ENCODE measurements around the gene PRKG1.

PRKG1 gene

DNA sequence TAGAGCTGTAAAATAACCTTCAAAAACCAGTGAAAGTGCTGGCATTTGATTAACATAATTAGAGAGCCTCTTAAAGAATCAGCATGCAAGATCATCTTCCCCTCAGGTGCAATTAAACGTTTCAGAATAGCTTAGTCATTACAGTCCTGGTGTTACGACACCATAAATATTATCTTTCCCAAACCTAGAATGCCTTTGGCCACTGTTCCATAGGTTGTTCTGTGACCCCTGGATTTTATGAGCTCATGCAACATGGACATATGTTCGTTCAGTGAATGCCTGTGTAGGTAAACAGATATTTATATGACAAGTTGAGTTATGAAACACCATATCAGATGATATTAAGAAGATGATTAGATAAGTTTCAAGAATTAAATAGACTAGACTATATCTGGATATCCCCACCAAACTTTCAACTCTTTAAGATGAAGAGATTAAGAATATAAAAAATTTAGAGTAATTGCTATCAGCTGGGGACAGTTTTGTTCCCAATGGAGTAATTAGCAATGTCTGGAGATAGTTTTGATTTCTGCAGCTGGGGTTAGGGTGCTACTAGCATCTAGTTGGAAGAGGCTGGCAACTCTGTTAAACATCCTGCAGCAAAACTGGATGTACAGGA, 976.3 kb downstream of the PRKG1 start:
- Histone ChIP-seq H3K4me1 (ENCODE audit: control insufficient read depth, low read length) (no peaks in the 10 kb centered on the region), H3K27ac (ENCODE audit: low read depth, low read length) (no peak overlapping the region), H3K79me2 (ENCODE audit: control insufficient read depth, low read length) (no peaks in the 10 kb centered on the region), H3K27me3 (ENCODE audit: control insufficient read depth, low read length) (no peaks in the 10 kb centered on the region), H3F3A (ENCODE audit: control insufficient read depth, insufficient read depth) (no peaks in the 10 kb centered on the region), H3K4me3 (ENCODE audit: low read length) (no peak overlapping the region), H3K9me3 (ENCODE audit: control insufficient read depth, insufficient read depth, low read length) (no peaks in the 10 kb centered on the region), H4K20me1 (ENCODE audit: control insufficient read depth, insufficient read depth, low read depth, low read length) (no peaks in the 10 kb centered on the region), H3K9me2 (replicated peaks; ENCODE audit: control insufficient read depth, low read length) (no peaks in the 10 kb centered on the region), H3K36me3 (ENCODE audit: control insufficient read depth, low read length) (no peaks in the 10 kb centered on the region), H3K4me2 (ENCODE audit: low read length) (no peak overlapping the region)
- TF ChIP-seq, protein P1, sequence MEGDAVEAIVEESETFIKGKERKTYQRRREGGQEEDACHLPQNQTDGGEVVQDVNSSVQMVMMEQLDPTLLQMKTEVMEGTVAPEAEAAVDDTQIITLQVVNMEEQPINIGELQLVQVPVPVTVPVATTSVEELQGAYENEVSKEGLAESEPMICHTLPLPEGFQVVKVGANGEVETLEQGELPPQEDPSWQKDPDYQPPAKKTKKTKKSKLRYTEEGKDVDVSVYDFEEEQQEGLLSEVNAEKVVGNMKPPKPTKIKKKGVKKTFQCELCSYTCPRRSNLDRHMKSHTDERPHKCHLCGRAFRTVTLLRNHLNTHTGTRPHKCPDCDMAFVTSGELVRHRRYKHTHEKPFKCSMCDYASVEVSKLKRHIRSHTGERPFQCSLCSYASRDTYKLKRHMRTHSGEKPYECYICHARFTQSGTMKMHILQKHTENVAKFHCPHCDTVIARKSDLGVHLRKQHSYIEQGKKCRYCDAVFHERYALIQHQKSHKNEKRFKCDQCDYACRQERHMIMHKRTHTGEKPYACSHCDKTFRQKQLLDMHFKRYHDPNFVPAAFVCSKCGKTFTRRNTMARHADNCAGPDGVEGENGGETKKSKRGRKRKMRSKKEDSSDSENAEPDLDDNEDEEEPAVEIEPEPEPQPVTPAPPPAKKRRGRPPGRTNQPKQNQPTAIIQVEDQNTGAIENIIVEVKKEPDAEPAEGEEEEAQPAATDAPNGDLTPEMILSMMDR (IDR thresholded peaks at IDR 0.05; ENCODE audit: low read depth, low read length, poor library complexity, severe bottlenecking), result no peak
- no peak for TF ChIP-seq EZH2phosphoT487 (IDR thresholded peaks at IDR 0.05; ENCODE audit: borderline replicate concordance, low read length)

DNA sequence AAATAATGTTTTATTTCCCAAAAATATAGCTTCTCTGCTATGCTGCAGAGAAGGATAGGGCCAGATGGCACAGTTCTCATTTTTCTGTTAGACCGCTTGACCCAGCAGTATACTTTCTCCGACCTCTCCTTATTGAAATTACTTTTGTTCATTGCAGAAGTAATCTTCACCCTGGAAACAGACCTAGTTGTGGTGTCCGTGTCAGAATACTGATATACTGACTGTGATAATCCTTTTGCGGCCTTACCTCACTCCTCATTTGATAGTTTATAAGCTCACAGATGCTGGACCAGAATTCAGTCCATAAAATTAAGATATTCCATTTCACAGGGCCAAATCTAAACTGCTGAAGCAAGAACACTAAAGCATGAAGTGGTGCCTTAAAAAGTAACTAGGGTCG, 979.2 kb downstream of the PRKG1 start:
- H3K9me3 ChIP-seq (ENCODE audit: control insufficient read depth, insufficient read depth, low read length), result no peaks in the 10 kb centered on the region
- H3K4me2 ChIP-seq (ENCODE audit: low read length), result no peak overlapping the region
- H3K4me3 ChIP-seq (ENCODE audit: low read length), result no peak overlapping the region
- H3K36me3 ChIP-seq (ENCODE audit: control insufficient read depth, low read length), result no peaks in the 10 kb centered on the region
- TF ChIP-seq, protein P1 (IDR thresholded peaks at IDR 0.05; ENCODE audit: low read depth, low read length, poor library complexity, severe bottlenecking), result no peak
- no peak for TF ChIP-seq EZH2phosphoT487 (IDR thresholded peaks at IDR 0.05; ENCODE audit: borderline replicate concordance, low read length)
- no peak overlapping the region for H3K27ac ChIP-seq (ENCODE audit: low read depth, low read length)
- no peaks in the 10 kb centered on the region for H3K9me2 ChIP-seq (replicated peaks; ENCODE audit: control insufficient read depth, low read length)
- no peaks in the 10 kb centered on the region for H4K20me1 ChIP-seq (ENCODE audit: control insufficient read depth, insufficient read depth, low read depth, low read length)
- no peaks in the 10 kb centered on the region for H3K79me2 ChIP-seq (ENCODE audit: control insufficient read depth, low read length)
- no peaks in the 10 kb centered on the region for H3K27me3 ChIP-seq (ENCODE audit: control insufficient read depth, low read length)
- no peaks in the 10 kb centered on the region for H3K4me1 ChIP-seq (ENCODE audit: control insufficient read depth, low read length)
- no peaks in the 10 kb centered on the region for H3F3A ChIP-seq (ENCODE audit: control insufficient read depth, insufficient read depth)

DNA sequence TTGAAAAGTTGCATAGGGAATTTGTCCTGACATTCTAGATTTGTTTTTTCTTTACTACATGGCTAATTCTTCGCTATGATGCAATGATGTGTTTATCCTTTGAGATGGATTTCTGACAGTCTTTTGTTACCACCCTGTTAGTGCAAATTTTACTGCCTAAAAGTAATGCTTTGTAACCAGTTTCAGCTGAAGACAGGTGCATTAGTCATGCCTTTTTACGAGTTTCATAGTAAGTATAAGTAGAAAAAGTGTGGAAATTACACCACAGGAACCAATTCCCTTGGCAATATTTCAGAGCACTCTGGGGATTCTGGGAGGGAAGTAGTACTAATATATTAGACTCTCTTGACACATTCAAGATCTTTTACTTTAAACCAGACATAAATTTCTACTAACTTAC, 982.0 kb downstream of the PRKG1 start:
- H3K4me2 ChIP-seq (ENCODE audit: low read length), result no peak overlapping the region
- H3K79me2 ChIP-seq (ENCODE audit: control insufficient read depth, low read length), result no peaks in the 10 kb centered on the region
- TF ChIP-seq, protein P1 (IDR thresholded peaks at IDR 0.05; ENCODE audit: low read depth, low read length, poor library complexity, severe bottlenecking), result no peak
- no peak for TF ChIP-seq EZH2phosphoT487 (IDR thresholded peaks at IDR 0.05; ENCODE audit: borderline replicate concordance, low read length)
- no peaks in the 10 kb centered on the region for H3K36me3 ChIP-seq (ENCODE audit: control insufficient read depth, low read length)
- no peak overlapping the region for H3K27ac ChIP-seq (ENCODE audit: low read depth, low read length)
- no peaks in the 10 kb centered on the region for H4K20me1 ChIP-seq (ENCODE audit: control insufficient read depth, insufficient read depth, low read depth, low read length)
- no peak overlapping the region for H3K4me3 ChIP-seq (ENCODE audit: low read length)
- no peaks in the 10 kb centered on the region for H3K4me1 ChIP-seq (ENCODE audit: control insufficient read depth, low read length)
- H3K27me3 ChIP-seq (ENCODE audit: control insufficient read depth, low read length), result no peaks in the 10 kb centered on the region
- H3F3A ChIP-seq (ENCODE audit: control insufficient read depth, insufficient read depth), result no peaks in the 10 kb centered on the region
- H3K9me3 ChIP-seq (ENCODE audit: control insufficient read depth, insufficient read depth, low read length), result no peaks in the 10 kb centered on the region
- H3K9me2 ChIP-seq (replicated peaks; ENCODE audit: control insufficient read depth, low read length), result no peaks in the 10 kb centered on the region
